Renal pelvis (tissue), 4 donors: Measurements from ENCODE around the gene OSBP2. TPM values are rescaled to one million over a fixed set of nuclear protein-coding genes. Genes with fewer than 3 reads are reported as not detected.

Experiments
- DNase-seq: peaks from one replicate; pipeline ENCODE4 v3.0.0-alpha.2; 2013
- polyA plus RNA-seq, 3 donors: library from polyadenylated mRNA; unstranded; fragments of 120-200 nt; gene quantifications; one replicate each; pipeline ENCODE4 v1.2.1, GENCODE V29; 2013; ENCODE audit not compliant: insufficient read length in 3 of 3

The OSBP2 gene
- polyA plus RNA-seq, 3 donors = 5.6 to 6.7 (median 5.9) TPM

DNA sequence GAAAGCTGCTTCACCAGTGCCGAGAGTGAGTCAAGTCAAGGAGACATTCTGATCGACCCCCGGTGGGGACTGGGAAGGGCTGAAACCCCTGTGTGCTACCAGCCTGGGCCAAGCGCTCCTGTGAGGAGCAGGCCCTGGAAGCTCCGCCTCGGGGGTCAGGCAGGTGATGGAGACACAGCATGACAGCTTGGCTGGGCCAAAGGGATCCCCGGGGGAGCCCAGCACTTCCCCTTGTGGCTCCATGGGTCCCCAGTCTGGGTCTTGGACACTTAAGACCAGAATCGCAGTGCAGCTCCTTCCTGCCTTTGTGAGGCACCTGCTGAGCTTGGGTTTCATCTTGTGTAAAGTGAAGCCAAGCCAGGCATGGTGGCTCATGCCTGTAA, 184.7 kb downstream of the OSBP2 start:
- no peak for DNase-seq

DNA sequence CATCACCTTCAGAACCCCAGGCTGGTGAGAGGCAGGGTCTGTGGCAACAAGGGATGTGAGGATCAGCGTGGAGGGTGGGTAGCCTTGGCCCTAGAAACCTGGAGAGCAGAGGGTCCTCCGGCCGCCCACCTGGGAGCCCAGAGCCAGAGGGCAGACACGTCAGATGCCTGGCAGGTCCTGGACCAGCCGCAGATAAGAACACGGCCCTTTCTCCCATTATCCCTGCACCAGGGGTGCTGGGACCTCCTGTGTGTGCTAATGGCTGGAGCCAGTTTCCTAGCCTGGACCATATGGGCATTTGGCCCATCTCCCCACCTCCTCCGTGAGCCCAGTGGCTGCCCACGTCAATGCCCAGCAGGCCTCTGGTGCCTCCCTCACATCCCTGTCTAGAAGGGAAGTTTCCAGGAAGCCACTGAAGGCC, 185.5 kb downstream of the OSBP2 start:
- no peak for DNase-seq

DNA sequence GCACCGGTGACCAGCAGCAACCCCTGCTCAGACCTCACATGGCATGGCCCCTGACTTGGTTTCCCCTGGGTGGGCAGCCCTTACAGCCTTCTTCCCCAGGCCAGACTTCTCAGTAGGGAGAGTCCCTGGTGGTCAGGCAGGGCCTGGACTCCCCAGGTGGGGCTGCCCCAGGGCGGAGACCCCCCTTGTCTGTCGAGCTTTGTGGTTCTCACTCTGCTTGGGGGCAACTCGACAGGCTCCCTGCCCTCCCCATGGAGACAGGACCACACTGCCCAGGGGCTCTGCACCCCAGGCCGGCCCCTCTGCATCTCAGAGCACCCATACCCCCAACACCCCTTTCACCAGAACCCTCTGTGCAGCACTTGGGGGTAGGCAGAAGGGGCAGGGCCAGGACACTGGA, 186.2 kb downstream of the OSBP2 start:
- no peak for DNase-seq

DNA sequence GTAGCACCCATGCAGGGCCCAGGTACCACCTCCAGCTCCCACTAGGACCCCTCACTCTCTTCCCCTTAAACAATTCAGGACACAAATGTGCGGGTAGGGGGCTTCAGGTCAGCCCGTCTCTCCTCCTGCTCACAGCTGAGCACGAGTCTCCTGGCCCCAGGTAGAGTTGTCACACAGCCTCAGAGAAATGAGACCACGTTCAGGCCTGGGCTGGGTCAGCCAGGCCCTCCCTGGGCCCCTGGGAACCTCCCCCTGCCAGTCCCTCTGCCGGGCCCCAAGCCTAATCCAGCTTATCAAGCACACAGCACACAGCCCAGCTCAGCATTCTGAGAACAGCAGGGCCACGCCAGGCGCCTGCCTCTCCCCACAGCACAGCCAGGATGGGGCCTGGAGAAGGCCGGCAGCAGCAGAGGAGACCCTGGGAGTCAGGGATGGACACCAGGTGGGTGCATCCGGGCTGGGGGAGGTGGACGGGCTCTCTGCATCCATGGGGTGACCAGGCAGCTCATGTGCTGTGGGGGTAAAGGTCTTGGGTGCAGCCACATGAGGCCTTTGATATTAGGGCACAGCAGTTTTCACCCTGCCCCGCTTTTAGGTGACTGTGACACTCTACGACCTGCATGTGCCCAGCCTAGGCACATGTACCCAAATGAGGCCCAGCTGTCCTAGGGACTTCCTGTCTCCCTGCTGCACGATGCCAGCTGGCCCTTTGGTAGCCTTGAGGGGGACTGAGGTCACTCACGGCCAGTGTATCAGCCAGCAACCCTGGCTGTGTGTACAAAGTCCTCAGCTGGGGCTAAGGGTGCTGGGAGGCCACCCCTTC, 186.9 kb downstream of the OSBP2 start:
- DNase-seq = no peak

DNA sequence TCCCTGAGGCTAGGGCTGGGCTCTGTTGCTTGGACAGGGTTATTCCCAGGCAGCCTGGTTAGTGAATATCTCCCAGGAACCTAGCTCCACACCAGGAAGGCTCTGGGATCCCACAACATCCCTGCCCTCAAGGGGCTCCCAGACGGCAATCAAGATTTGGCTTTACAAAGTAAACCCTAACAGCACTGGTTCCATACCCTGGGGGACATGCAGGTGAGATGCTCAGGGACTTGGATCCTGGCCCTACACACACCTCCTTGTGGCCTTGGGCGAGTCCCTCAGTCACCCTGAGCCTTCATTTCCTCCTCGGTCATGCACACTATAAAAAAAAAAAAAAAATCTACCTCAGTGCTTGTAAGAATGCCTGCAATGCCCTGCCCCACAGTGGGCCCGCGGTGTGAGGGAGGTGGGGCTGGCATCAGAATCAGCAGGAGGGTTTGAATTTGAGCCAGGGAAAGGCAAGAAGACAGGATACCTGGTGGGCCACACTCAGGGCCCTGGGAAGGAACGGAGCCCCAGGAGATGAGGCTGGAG, 187.6 kb downstream of the OSBP2 start:
- DNase-seq = no peak

DNA sequence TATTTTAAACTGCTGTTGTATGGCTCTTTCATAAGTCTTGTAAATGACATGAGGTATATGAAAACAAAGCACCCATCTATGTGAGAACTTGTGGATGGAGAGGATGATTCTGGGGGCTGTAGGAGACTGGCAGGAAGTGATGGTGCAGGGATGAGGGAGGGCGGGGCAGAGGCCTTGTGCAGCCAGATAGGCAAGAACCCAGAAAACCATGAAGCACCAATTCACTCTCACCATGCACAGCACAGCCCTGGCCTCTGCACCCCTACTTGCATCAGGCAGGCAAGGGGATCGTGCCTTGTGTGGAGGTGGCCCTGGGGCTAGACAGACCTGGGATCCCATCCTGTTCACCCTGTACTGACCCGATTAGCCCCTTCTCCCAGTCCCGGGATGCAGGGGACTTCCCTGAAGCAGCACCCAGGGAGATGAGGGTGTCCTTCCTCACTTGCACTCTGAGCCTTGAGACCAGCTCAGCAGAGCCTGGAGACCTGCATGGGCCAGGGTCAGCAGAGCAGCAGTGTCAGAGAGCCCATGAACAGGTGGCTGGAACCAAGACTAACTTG, 188.4 kb downstream of the OSBP2 start:
- no peak for DNase-seq

DNA sequence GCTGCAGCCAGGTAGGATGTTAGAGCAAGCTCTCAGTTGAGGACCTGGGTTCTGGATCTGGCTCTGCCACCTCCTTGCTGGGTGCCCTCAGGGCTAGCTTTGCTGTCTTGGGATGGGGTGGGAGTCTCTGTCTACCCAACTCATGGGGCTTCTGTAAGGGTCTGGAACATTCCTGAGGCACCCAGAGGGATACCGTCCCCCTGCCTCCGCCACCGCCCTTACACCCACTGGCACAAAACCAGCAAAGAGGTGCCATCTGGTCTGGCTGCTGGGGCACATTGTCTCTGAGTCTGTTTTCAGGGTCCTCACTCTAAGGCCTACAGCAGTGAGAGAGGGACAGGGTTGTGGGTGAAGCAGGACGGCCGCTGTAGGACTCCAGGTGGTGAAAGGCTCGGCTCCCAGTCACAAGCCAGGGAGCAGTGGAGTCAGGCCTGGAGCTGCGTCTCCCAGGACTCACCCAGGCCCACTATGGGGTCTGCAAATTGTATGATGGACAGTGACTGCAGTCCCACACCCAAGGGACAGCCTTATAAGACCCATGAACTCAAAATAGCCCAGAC, 189.0 kb downstream of the OSBP2 start:
- DNase-seq = no peak

DNA sequence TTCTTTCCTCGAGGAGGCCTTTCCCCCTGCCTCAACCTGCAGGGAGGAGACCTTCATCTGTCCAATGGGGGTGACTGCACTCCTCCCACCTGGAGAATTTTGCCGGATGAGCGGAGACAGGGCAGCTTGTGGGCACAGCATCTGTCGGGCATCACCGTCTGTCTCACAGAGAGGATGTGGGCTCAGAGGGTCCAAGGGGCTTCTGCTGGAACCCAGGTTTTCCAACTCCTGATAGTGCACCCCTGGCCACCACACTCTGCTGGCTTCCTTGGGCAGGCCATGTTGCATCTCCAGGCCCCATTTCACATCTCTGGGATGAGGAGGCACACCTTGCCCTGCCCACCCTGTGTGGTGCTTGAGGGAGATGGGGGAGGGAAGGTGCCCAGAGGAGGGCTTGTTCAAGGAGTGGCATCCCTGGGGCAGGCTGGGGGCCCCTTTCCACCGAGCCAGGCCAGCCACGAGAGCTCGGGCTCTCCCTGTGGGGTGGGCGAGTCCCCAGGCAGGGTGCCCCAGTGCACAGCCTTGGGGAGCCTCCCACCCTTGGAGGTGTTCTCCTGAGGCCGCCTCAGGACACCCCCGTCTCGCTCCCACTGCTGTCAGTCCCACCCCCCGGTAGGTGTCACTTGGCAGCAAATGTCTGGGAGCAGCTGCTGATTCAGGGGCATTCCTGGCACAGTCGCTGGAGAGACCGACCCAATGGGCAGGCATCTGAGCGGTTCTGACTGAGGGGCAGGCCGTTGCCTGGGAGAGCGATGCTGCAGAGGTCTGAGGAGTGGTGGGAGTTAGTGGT, 189.7 kb downstream of the OSBP2 start:
- DNase-seq = no peak

DNA sequence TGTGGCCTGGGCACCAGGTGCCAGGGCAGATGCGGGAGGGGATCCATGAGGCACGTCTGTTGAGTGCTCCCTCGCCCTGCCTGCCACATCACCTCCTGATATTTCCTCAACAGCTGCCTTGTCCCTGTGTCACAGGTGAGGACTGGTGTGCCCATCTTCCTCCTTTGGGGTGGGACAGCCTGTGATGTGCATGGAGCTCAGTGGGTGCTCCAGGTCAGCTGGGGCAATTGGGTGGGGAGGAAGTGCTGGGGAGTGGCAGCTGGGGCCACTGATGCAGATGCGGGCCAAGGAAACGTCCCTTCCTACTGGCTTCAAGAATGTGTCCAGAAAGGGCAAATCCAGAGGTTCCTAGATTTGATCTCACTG, 190.3 kb downstream of the OSBP2 start:
- DNase-seq = no peak

DNA sequence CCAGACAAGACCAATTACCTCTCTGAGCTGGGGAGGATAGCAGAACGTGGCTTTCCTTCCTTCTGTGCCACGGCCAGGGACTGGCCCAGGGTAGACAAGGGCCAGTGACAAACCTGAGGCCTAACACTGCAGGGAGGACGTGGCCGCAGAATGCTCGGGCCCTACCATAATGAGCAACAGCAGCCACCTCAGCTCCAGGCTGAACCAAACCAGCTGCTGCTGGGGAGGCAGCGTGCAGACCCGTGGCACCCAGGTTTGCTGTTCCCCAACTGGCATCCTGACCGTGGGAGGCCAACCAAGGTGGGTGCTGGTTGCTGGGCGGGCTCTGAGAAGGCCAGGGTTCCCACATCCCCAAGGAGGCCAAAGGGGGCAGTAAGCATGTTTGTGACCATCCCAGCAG, 190.9 kb downstream of the OSBP2 start:
- DNase-seq = no peak

DNA sequence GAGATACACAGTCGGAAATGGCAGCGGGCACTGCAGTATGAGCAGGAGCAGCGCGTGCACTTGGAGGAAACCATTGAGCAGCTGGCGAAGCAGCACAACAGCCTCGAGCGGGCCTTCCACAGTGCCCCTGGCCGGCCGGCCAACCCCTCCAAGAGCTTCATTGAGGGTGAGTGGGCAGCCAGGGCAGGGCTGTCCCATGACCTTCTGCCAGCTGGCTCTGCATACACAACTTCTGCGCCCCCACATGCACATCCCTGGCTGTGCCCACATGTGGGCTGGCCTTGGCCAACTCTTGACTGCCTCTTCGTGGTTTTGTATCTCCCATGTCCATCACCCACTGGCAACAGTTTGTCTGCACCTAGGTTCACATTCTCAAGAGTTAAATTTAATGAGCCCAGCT, 192.8 kb downstream of the OSBP2 start:
- no peak for DNase-seq

DNA sequence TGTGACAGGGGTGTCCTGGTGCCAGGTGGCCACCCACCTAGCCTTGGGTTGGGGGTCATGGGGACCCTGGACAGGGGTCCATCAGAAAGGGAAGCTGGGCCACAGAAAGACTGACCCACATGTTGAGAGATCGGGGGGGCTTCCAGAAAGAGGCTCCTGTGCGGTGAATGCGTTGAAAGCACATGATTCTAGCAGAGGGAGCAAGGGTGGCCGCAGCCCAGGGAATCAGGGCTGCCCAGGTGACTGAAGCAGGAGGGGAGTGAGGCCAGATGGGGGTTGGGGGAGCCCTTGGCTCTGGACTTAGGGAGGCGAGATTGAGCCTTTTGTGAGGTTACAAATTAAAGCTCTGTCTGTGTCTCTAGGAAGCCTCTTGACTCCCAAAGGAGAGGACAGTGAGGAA, 193.2 kb downstream of the OSBP2 start:
- no peak for DNase-seq

DNA sequence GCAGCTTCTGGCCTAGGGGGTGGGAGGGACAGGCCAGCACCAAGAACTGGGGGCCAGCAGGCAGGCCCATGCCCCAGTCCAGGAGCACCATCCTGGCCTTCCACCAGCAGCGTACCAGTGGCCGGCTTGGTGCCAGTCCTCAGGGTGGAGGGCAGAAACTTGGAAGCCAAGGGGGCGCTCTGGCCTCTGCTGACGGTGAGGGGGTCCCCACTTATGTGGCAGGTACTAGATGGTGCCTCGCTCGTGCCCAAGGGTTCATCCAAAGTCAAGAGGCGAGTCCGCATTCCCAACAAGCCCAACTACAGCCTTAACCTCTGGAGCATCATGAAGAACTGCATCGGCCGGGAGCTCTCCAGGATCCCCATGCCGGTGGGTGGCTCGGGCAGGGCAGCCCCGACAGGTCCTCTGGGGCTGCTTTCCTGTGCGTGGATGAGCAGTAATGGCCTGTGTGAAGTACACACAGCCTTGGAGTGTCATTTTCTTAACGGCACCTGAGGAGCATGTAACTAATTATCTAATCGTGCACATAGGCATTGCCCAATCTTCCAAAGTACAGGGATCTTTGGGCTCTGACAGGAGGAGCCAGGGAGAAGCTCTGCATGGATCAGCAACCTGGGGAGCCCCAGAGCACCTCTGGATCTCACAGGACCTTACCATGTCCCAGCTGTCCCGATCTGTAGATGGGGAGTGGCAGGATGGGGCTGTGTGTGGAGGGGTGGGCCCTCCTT, 194.8 kb downstream of the OSBP2 start:
- no peak for DNase-seq

DNA sequence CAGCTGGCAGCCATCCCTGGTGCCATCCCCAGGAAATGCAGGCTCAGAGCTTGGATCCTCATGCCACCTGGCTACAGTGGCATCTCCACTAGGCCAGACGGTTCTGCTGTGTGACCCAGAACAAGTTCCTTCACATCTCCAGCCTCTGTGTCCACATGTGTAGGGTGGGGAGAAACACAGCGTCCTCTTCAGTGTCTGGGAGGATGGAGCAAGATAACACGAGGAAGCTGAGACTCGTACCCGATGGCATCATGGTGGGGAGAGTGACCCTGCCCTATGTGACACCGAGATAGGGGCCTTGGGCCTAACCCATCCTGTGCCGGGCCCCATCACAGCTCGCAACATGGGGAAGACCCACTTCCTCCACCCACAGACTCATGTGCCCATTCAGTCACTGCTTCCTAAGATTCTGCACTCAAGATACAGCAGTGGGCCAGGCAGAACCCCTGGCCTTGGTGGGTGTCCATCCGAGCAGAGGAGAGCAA, 195.4 kb downstream of the OSBP2 start:
- DNase-seq = no peak

DNA sequence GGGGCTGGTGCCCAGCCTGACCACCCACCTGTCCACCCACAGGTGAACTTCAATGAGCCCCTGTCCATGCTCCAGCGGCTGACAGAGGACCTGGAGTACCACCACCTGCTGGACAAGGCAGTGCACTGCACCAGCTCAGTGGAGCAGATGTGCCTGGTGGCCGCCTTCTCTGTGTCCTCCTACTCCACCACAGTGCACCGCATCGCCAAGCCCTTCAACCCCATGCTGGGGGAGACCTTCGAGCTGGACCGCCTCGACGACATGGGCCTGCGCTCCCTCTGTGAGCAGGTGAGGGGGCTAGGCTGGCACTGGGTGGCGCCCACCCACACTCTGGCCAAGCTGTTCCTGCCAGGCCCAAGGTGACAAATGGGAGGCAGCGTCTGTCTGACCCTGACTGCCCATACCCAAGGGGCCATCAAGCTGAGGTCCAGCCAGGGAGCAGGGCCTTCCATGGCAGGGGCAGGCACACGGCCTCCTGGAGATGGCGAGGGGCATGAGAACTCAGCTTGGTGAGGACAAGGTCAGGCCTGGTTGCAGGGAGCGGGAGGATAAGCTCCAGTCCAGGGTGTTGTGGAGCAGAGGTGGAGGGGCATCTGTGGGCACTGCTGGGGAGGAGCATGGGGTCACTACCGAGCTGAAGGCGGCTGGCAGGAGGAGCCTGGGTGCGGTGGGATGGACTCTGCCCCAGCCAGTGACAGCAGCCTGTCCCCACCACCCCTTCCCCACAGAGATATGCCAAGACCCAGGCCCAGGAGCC, 196.2 kb downstream of the OSBP2 start:
- no peak for DNase-seq

DNA sequence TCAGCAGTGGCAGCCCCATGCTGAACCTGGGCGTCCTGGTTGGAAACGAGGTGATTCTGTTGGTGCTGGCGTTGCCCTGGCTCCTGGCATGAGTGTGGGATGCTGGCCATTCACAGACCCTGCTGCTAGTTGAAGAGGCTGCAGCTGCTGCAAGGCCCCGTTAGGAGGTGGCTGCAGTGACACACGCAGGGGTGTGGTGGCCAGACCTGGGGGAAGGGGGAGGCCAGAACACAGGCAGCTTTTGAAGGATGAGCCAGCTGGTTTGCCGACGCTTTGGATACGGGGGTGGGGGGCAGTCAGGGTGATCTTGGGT, 196.7 kb downstream of the OSBP2 start:
- DNase-seq = no peak

DNA sequence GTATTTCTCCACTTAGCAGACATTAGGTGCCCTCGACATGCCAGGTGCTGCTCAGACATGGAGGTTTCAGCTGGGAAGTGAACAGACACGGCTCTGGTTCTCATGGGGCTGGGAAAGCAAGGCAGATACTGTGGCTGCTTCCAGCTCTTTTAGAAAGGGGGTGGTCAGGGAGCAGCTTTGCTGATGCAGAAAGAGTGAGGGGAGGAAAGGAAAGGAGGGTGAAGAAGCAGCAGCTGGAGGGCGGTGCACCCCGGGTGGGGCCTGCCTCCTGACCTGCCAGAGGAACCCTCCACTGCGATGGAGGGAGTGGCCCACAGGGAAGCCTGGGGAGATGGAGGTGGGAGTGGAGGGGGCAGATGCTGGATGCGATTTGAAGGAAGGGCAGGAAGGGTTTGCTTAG, 197.1 kb downstream of the OSBP2 start:
- no peak for DNase-seq

DNA sequence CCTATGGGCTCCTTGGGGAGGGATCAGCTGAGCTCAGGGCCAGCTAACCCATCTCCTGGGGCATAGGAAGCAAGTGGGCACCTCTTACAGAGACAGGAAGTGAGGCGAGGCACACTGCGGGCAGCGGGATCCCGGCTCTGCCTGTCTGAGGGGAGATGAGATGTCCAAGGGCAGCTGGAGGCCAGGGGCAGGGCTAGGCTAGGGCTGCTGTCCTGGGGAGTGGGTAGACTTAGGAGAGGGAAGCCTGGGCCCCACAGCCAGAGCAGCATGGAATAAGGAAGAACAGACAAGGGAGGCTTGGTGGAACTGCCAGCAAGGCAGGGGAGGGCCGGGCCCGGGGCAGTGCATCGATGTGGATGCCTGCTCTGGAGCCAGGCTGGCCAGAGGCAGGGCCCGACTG, 197.6 kb downstream of the OSBP2 start:
- DNase-seq = no peak

DNA sequence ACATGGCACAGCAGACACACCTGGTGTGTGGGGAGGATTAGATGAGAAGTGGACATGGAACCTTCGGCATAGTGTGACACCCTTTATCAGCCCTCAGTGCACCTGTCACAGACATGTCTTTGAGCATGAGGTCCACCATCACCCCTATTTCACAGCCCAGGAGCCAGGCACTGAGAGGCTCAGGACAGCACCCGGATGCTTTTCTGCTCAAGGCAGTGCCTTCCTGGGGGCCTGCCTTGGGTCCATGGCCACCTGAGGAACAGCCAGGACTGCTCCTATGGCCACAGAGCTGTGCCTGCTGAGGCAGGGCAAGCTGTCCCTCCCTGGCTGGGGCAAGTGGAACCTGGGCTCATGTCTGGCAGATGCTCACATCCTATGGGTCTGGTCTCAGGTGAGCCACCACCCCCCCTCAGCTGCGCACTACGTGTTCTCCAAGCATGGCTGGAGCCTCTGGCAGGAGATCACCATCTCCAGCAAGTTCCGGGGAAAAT, 198.1 kb downstream of the OSBP2 start:
- DNase-seq = no peak

DNA sequence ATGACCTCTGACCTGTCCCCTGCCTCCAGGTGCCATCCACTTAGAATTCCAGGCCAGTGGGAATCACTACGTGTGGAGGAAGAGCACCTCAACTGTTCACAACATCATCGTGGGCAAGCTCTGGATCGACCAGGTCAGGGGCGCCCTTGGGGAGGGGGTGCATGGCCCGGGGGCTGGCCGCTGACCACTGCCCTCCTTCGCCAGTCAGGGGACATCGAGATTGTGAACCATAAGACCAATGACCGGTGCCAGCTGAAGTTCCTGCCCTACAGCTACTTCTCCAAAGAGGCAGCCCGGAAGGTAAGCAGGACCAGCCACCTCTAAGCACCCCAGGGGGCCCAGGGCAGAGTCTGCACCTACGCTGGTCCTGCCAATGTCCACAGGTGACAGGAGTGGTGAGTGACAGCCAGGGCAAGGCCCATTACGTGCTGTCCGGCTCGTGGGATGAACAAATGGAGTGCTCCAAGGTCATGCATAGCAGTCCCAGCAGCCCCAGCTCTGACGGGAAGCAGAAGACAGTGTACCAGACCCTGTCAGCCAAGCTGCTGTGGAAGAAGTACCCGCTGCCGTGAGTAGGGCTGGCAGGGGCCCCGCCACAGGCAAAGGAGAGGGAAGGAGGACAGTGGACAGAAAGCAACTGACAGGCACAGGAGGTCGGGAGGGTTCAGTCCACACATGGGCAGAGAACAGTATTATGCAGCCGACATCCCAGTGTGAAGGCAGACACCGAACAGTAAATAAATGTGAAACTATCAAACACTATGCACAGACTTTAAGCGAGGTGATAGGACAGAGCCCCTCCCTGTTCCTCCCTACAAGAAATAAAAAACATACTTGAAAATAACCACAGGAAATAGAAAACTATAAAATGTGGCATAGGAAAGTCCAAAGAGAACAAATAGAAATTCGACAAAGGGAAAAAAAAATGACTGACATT, 199.0 kb downstream of the OSBP2 start:
- no peak for DNase-seq
